RWPE1 (cell line): ENCODE data around the gene MTFR2.
"Not testable (repeated sequence)": the region's sequence is repeated elsewhere in the genome, so short reads cannot be mapped to it uniquely, and the experiment has no call there.

Experiments used
- CTCF ChIA-PET: fragments of 350-600 bp; sonication (Branson Sonifier 250); formaldehyde crosslinking; extraction: SDS; loops from one replicate; lab custom pipeline; 2021; lab: Yijun Ruan, JAX
- POLR2A ChIA-PET: fragments of 400-600 bp; formaldehyde crosslinking; extraction: SDS; loops from one replicate; lab custom pipeline; 2020; ENCODE audit warnings: antibody characterized with exemption; ENCODE audit not compliant: low non-redundant PET; lab: Yijun Ruan, JAX
- DNase-seq: peaks from one replicate; pipeline ENCODE4 v3.0.0; 2012; ENCODE audit warnings: low spot score
- H3K27ac ChIP-seq: fragments of 450-650 bp; 2 replicates; pipeline ENCODE4 v1.5.1; 2017
- CTCF ChIP-seq: fragments of 450-650 bp; conservative IDR thresholded peaks from 2 replicates; pipeline ENCODE4 v1.5.1; 2017; ENCODE audit warnings: low read depth, mild to moderate bottlenecking

Gene MTFR2

GRCh38 chr6:136228814-136229213, 21.3 kb downstream of the MTFR2 start:
- POLR2A ChIA-PET: no interaction called here

GRCh38 chr6:136226674-136227377, 23.3 kb downstream of the MTFR2 start:
- ChIA-PET POLR2A (no interaction called here), CTCF (interaction anchor here (0.6 to 1.9 kb wide), 14 partner anchors 9 to 971 kb away, joined by 3 to 18 read pairs (median 4); no protein-coding TSS in a partner anchor)
- TF ChIP-seq CTCF: no peak
- H3K27ac ChIP-seq: no peak overlapping the region
- no peak for DNase-seq

More at GRCh38 chr6:136228814-136229213, 21.3 kb downstream of the MTFR2 start:
- CTCF ChIA-PET: interaction anchor here (0.6 kb wide), 1 partner anchor 52 kb away, joined by 4 read pairs; no protein-coding TSS in a partner anchor
- no peak overlapping the region for H3K27ac ChIP-seq
- no peak for TF ChIP-seq CTCF
- DNase-seq: no peak

- ChIA-PET POLR2A (no interaction called here), CTCF (interaction anchor here (0.6 to 1.9 kb wide), 21 partner anchors 8 to 972 kb away, joined by 3 to 18 read pairs (median 3); no protein-coding TSS in a partner anchor)
- peak; percentile 64 for DNase-seq
- TF ChIP-seq CTCF: peak; percentile 100
- no peak overlapping the region for H3K27ac ChIP-seq
Measured at GRCh38 chr6:136226027-136226673, 24.0 kb downstream of the MTFR2 start.

GRCh38 chr6:136225496-136225895, 24.6 kb downstream of the MTFR2 start:
- no peak overlapping the region for H3K27ac ChIP-seq
- no peak for TF ChIP-seq CTCF
- POLR2A ChIA-PET: no interaction called here
- CTCF ChIA-PET: interaction anchor here (0.6 to 1.9 kb wide), 11 partner anchors 9 to 690 kb away, joined by 3 to 18 read pairs (median 4); no protein-coding TSS in a partner anchor
- DNase-seq: no peak

GRCh38 chr6:136224974-136225373, 25.1 kb downstream of the MTFR2 start:
- POLR2A ChIA-PET, CTCF ChIA-PET, DNase-seq, H3K27ac ChIP-seq: not testable (repeated sequence)

GRCh38 chr6:136216503-136217401, 33.4 kb downstream of the MTFR2 start:
- DNase-seq: no peak
- CTCF ChIA-PET: interaction anchor here (0.7 to 2.2 kb wide), 2 partner anchors 10 to 634 kb away, joined by 3 to 8 read pairs; no protein-coding TSS in a partner anchor
- POLR2A ChIA-PET: no interaction called here
- no peak for TF ChIP-seq CTCF
- no peak overlapping the region for H3K27ac ChIP-seq
